Fibroblast of skin of scalp (primary cell): ENCODE measurements around the gene BAAT.
"Not testable (repeated sequence)": the region's sequence is repeated elsewhere in the genome, so short reads cannot be mapped to it uniquely, and the experiment has no call there.

Source experiments
- DNase-seq: peaks from one replicate; pipeline ENCODE4 v3.0.0-alpha.2; 2013

Gene BAAT

DNA sequence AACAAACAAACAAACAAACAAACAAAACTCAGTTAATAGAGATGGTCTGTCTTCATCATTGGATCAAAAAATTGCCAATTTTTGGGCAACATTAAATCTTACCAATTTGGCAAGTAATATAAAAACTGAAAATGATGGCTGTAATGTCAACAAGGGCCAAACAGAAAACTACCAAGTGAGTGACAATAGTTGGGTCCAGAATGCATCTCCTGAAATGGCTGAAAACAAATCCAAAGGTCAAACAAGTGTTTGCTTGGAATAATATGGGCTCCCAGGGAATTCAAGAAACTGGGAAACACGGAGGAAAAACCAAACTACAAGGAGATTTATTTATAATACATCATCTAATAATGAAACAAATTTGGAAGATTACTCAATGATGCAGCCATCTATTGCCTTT lies 25.1 kb downstream of the BAAT start:
- no peak for DNase-seq

DNA sequence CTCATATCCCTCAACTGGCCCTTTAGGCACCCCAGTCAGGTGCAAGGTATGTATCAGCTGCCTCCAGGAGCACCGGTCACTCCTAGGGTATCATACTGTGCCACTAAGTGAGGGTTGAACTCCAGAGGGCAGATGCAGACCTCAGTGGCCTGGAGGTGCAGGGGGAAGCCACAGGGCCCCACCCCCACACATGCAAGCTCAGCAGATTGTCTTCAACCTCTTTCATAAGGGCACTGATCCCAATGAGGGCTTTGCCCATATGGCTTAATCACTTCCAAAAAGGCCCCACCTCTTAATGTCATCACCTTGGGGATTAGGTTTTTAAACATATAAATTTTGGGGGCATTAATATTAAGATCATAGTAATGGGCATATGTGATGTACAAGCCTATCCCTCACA lies 28.2 kb downstream of the BAAT start:
- DNase-seq = no peak

DNA sequence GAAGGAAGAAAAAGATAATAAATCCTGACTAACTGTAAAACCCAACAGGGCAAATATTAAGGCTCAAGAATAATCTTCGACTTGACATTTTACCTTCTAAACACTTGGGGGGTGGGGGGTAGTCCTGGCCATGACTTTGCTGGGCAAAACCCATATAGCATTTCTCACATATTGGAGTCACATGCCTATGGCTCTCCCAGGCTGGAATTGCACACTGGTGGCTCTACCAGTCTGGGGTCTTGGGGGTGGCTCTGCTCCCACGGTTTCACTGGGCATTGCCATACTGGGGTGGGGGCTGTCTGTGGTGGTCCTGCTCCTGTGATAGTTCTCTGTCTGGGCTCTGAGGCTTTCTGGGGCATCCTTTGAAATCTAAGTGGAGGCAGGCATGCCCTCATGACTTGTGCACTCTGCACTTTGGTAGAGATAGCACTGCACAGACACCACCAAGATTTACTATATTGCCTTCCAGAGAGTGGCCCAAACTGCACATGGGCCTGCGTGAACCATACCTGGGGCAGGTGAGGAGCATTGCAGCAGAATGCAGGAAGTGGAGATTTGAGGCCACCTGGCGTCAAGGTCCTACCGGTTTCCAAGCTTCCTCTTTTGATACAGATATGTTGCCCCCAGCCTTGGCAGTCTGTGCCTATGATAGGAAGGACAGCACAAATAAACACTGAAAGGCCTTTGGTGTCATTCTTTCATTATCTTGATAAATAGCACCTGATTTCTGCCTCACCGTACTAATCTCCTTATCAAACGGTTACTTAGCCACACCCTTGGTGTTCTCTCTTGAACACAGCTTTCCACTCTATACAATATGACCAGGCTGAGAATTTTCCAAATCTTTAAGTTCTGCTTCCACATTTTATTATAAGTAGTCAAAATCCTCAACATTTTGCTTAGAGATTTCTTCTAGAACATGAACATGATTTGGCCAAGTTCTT lies 29.8 kb downstream of the BAAT start:
- DNase-seq = no peak

DNA sequence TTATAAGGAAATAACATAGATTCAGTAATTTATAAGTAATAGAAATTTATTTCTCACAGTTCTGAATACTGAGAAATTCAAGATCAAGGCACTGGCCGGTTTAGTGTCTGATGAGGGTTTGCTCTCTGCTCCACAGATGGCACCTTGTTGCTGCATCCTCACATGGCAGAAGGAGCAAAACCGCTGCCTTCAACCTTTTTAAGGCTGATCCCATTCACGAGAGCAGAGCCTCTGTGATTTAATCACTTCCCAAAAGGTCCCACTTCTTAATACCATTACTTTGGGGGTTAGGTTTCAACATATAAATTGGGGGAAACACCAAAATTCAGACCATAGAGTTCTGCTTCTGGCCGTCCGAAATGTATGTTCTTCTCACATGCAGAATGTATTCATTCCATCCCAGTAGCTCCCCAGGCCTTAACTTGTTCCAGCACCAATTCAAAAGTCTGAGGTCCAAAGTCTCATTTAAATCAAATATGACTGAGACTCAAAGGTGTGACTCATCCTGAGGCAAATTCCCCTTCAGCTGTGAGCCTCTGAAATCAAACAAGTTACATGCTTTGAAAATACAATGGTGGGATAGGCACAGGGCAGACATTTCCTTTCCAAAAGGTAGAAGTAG lies 30.6 kb downstream of the BAAT start:
- DNase-seq = no peak

DNA sequence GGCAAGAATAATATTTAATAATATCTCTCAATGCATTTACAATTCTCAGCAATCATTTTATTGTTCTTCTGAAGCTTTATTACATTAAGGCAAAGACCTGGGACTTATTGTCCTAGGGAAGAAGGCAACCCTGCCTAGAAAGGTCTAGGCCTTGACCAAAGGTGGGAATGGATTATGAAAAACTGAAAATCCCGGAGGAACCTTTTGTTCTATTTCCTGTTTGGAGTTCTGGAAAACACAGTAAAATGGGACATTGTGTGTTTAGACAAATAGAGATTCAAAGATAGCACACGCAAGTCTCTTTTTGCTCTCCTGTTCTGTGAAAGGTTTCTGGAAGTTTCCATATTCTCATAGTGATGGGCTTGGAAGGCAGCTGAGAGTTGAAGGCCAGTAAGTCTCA lies 31.1 kb downstream of the BAAT start:
- DNase-seq = no peak

DNA sequence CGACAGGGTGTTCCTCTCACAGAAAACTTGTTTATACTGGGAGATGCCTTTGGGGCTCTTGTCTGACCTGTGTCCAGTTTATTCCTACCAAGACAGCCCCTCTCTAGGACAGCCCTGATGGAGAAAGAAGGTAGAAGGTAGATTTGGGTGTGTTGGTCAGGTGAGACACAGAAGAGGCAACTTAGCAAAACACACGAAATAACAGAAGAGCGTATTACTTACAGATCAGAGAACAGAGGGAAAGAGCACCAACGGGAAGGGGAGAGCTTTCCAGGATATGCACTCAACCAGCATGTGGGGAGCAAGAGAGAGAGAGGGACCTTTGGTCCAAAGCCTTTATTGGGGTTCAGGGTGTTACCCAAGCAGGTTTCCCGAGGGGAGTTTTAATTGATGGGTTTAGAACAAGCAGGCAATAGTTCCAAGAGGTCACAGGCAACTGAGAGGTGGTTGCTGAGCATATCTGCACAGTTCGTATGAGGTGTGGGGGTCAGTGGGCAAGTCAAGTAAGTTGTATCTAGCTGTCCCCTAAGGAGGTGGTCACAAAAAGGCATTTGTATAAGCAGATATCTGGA lies 31.8 kb downstream of the BAAT start:
- no peak for DNase-seq

DNA sequence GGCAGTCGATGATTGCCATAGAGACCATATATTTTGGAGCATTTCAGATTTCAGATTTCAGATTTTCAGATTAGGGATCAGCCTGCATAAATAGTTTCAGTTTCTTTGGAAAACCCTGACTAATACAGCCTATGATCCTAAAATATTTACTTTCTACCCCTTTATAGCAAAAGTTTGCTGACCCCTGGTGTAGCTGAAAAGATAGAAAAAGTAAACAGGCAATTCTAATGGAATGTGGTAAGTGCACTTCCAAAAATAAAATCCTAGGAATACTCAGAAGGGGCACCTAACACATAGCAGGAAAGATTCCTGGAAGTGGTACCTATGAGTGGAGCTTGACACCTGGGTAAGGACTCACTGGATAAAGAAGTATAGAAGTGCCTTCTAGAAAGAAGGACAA lies 34.5 kb downstream of the BAAT start:
- DNase-seq = no peak

DNA sequence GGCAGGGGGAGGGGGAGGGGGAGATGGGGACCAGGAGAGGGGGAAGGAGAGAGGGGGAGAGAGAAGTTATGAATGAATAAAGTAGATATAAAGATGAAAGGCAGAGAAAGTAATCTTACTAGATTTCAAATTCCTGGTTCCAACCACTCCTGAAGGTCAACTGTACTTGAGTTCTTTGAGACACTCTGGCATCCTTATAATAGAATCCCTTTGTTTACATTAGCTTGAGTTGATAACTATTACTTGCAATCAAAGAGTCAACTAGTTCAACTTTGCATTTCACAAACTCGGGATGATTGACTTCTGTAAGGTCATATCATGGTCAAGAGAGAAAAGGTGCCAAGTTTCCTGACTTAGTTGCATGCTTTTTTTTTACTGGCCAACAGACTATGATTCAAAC lies 42.2 kb downstream of the BAAT start:
- no peak for DNase-seq

DNA sequence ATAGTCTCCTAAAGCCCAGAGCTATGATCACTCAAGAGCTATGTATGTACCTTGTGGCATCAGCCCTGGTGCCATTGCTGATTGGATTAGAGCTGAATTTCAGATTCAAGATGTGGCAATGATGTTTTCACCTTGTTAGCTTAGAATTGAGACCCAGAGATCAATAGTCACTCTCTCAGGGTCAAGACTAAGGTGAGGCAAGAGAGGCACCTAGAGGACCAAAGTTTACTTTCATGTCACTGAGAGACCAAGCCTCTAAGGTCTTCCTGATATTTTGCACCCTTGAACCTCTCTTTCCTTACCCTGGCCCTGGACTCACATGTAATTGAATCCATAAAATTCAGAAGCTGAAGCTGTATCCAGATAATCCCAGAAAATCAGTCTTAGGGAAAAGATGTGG lies 42.8 kb downstream of the BAAT start:
- no peak for DNase-seq

DNA sequence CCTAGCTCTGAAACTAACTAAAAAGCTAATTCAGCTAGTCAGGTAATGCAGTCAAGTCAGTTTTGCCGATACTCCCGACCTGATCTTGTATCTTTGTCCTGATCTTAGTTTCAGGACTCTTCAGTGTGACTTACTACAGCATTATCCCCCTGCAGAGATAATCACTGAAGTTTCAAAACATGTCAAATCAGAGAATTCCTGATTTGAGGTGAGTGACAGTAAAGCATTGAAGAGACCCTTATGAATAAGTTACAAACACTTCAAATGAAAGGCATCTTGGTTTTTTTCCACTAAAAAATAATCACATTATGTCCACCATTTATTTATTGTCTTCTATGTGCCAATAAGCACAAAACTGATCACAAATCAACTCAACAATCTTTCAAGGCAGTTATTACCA lies 47.6 kb downstream of the BAAT start:
- no peak for DNase-seq

DNA sequence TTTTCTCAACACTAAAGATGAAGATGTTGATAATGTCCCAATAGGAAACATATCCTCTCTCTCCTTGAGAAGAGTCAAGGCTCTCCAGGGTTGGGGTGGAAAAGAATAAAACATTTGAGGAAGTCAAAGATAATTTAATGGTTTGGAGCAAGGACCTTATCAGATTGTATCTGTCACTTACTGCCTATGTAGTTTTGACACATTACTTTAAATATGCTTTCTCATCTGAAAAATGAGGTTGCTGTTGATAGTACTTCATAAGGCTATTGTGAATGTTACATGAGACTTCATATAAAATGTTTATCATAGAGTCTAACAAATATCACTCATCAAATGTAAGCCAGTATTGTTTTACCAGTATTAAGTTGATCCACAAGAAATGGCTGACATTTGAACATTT lies 48.7 kb downstream of the BAAT start:
- DNase-seq = no peak

DNA sequence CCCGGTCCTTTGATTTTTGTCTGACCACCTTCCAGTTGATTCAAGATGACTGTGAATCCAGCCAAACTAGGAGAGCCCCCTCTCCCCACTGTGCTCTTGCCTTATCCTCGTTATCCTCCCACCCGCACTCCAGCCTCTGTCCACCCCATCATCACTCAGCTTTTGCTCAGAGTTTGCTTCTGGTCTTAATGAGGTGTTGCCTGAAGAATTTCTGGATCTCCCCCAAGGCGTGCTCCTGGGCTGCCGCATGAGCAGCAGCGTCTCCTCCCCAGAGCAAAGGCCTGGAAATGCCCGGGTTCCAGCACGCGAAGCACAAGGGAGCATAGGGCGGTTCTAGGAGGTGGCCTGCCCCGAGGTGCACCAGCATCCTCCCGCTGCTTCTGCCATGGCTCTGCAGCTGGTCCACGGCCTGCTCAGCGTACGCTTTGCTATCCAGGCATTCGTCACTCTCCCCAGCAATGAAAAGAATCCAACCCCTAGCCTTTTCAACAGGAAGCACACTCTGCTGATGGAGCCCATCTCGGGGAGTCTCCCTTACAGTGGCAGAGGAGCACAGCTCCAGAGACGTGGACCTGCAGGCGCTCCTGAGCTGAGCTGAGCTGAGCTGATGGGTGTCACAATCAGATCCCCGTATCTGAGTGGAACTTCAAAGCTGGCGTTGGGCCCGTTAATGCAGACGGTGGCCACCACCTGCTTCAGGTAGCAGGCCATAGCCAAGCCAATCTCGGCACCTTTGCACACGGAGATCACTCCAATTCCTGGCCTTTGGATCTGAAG lies 50.7 kb downstream of the BAAT start:
- no peak for DNase-seq

DNA sequence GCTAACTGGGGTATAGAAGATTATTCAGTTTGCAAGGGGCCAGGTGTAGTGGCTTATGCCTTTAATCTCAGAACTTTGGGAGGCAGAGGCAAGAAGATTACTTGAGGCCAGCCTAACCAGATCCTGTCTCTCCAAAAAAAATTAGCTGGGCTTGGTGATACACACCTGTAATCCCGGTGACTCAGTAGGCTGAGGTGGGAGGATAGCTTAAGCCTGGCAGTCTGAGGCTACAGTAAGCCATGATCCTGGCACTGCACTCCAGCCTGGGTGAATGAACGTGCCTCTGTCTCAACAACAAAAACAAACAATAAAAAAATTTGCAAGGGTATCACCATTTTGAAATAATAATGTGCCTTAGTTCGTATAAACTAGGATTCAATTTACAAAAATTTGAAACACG lies 51.3 kb downstream of the BAAT start:
- DNase-seq = no peak

DNA sequence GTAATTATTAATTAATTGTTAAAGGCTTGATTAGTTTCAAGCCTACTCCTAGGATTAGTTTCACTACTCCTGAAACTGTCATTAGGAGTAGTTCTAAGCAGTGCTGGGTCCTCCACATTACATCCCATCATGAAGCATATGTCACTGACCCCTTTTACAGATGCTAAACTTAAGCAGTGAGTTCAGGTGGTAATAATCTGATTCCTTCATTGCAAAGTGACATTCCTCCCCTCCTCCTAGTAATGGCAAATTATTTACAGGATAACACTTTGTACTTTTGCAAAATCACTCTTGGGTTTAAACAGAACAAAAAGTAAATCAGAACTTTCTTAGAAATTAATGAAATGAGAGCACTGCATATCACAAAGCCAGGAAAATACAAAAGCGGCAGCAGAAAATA lies 52.4 kb downstream of the BAAT start:
- no peak for DNase-seq

DNA sequence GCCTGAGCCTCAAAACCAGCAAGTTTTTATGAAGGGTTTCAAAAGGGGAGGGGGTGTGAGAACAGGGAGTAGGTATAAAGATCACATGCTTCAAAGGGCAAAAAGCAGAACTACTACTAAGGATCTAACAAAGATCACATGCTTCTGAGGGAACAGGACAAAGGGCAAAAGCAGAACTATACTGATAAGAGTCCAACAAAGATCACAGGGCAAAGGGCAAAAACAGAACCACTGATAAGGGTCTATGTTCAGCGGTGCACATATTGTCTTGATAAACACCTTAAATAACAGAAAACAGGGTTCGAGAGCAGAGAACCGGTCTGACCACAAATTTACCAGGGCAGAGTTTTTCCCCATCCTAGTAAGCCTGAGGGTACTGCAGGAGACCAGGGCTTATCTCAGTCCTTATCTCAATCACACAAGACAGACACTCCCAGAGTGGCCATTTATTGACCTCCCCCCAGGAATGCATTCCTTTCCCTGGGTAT lies 57.3 kb downstream of the BAAT start:
- DNase-seq = not testable (repeated sequence)

DNA sequence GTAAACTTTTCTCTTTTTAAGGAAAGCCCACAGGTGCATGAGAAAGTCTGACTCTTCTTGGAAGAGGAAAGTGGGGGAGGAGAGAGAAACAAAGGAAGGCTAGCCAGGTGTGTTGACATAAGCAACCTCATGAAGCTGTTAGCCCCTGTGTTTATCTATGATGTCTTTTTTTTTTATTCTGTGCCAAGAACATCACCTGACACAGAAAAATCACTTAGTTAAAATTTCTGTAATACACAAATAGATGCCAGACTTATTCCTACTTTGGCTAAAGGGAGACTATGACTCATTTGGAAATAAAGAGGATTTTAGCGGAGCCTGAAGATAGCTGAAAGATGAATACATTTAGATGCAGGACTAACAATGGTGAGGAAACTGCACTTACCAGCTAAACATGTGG lies 58.3 kb downstream of the BAAT start:
- DNase-seq = no peak

DNA sequence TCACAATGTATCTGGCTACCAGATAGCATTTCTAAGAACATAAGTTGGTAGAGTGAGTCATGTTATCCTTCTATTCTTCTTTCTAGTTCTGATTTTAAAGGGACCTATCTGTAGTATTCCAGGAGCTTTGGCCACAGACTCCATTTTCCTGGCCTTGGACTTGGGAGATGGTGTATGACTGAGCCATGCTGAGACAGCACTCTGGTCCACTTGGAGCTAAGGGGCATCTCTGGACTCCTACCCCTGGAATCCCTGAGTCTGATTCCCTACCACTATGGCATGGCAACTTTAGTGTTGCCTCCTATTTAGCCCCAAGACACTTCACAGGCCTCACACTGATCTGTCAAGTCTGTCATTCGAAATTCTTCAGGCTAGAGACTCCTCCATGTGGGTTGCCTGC lies 58.8 kb downstream of the BAAT start:
- DNase-seq = no peak

DNA sequence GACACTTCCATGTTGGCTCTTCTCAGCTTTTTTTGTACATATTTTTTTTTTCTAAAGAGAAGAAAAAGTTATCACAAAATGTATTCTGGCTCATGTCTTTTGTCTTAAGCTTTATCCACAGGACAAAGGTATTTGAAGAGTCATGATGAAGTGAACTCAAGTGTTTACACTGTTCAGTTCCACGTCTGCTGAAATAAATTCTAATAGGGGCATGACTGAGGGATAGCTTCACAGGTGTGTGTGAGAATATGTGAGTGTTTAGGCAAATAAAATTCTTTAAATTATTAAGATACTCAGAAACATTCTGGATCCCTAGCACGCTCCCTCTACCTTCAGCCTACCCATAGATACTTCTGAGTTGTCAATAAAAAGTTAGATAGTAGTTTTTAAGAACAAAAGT lies 59.8 kb downstream of the BAAT start:
- DNase-seq = no peak

DNA sequence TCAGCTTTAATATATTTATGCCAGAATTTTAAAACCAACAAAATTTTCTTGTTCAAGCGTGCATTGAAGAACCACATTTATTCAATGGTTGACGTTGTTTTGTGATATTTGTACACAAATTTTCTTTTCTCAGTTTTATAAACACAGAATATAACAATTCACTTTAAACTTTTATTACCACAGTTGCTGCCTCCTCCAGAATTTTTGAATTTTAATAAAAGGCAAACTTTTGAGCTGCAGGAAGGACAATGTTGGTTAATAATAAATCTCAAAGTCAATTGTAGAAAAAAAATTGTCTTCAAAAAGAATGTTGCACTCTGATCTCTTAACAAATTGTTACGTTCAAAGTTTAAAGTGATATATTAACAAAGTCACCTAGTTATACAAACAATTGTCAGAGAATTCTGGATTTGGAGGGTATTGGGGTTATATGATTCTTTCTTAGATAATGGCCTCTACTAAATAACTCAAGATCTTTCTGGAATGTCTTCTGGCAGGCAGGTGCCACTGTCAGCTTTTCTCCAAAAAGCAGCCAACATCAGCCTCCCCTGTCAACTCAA lies 60.5 kb downstream of the BAAT start:
- DNase-seq = no peak

DNA sequence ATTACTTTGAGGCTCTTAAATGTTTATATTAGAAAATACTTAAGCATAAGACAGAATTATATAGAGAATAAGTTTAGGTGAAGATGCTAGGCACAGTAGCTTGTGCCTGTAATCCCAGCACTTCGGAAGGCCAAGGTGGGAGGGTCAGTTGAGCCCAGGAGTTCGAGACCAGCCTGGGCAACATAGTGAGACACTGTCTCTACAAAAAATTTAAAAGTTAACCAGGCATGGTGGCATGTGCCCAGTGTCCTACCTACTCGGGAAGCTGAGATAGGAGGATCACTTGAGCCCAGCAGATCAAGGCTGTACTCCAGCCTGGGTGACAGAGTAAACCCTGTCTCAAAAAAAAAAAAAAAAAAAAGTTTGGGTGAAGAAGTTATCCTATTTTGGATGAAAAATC lies 61.7 kb downstream of the BAAT start:
- no peak for DNase-seq

DNA sequence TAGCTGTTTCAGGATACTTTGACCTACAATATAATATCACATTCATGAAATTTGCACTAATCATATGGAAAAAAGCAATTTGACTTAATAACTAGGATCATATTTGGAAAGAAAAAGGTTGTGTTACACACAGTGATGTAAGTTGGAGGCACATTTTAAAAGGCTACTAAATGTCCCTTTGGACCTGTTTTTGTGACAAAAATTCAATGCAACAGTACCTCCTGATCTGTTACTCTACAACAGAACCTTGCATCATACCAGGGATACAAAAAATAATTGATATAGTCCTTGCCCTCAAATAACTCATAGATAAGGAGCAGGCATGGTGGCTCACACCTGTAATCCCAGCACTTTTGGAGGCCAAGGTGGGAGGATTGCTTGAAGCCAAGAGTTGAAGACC lies 67.1 kb downstream of the BAAT start:
- no peak for DNase-seq

DNA sequence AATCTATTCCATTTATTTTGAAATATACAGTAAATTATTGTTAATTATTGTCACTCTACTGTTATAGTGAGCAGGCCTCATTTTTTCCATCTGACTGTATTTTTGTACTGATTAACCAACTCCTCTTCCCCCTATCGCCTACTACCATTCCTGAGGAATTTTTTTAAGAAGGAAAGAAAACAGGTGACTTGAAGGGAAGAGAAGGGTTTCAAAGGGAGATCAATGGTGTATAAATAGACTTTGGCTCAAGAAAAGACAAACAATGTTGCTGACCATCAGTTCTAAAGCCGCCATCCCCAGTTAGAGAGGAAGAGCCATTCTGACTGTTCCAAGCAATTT lies 69.7 kb downstream of the BAAT start:
- DNase-seq = no peak

DNA sequence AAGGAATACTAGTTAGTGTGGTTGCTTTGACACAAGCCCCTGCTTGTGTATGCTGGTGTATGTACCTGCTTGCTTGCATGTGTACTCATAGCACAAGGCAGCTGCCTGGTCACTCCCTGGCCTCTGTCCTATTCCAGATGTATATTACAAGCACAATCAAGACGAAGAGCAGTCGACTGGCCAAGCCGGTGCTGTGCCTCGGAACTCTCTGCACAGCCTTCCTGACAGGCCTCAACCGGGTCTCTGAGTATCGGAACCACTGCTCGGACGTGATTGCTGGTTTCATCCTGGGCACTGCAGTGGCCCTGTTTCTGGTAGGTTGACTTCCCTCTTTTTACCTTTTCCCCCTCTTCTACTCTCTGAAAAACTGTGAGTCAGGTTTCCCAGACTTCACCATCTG lies 72.1 kb downstream of the BAAT start:
- DNase-seq = no peak
